Progenitor cell of endocrine pancreas (in vitro differentiated cells): ENCODE data around the gene USP6NL. TPM values are rescaled to one million over a fixed set of nuclear protein-coding genes. Genes with fewer than 3 reads are reported as not detected.
"Not testable (repeated sequence)": the region's sequence is repeated elsewhere in the genome, so short reads cannot be mapped to it uniquely, and the experiment has no call there.

Source experiments
- DNase-seq: peaks from one replicate; pipeline ENCODE4 v3.0.0; 2021; ENCODE audit warnings: low spot score; ENCODE audit not compliant: unreplicated experiment
- H3K27ac Mint-ChIP-seq: 2 replicates; pipeline ENCODE4 v1.8.0; 2021; ENCODE audit warnings: mild to moderate bottlenecking, moderate library complexity, mixed read lengths
- H3K27me3 Mint-ChIP-seq: 2 replicates; pipeline ENCODE4 v1.8.0; 2021; ENCODE audit warnings: mixed read lengths
- H3K36me3 Mint-ChIP-seq: 2 replicates; pipeline ENCODE4 v1.8.0; 2022; ENCODE audit warnings: mixed read lengths; ENCODE audit not compliant: insufficient read depth
- H3K4me1 Mint-ChIP-seq: 2 replicates; pipeline ENCODE4 v1.8.0; 2021; ENCODE audit warnings: low read depth, mixed read lengths
- H3K4me3 Mint-ChIP-seq: 2 replicates; pipeline ENCODE4 v1.8.0; 2021; ENCODE audit warnings: low read depth, mild to moderate bottlenecking, moderate library complexity, mixed read lengths
- H3K9me3 Mint-ChIP-seq: 2 replicates; pipeline ENCODE4 v1.8.0; 2021; ENCODE audit warnings: low read depth, mixed read lengths
- total RNA-seq: library from RNA; stranded (reverse); gene quantifications from 2 replicates; pipeline ENCODE4 v1.2.1, GENCODE V29; 2021
- TF ChIP-seq, protein P1 (sequence below): fragments of 200-600 bp; sonication (generic); IDR thresholded peaks from one replicate; pipeline ENCODE4 v1.5.0; 2021; ENCODE audit warnings: antibody characterized with exemption, mild to moderate bottlenecking; ENCODE audit not compliant: unreplicated experiment

Gene USP6NL
- total RNA-seq, 1 donor from 2014 or later, result 37.3 TPM

DNA sequence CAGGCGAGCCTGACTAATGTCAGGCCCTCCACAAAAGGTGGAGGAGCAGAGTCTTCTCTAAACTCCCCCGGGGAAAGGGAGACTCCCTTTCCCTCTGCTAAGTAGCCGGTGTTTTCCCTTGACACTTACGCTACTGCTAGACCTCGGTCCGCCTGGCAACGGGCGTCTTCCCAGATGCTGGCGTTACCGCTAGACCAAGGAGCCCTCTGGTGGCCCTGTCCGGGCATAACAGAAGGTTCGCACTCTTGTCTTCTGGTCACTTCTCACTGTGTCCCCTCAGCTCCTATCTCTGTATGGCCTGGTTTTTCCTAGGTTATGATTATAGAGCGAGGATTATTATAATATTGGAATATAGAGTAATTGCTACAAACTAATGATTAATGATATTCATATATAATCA lies 116.5 kb downstream of the USP6NL start:
- peaks cover 15% of the 10 kb centered on the region for H3K36me3 Mint-ChIP-seq
- TF ChIP-seq, protein P1, sequence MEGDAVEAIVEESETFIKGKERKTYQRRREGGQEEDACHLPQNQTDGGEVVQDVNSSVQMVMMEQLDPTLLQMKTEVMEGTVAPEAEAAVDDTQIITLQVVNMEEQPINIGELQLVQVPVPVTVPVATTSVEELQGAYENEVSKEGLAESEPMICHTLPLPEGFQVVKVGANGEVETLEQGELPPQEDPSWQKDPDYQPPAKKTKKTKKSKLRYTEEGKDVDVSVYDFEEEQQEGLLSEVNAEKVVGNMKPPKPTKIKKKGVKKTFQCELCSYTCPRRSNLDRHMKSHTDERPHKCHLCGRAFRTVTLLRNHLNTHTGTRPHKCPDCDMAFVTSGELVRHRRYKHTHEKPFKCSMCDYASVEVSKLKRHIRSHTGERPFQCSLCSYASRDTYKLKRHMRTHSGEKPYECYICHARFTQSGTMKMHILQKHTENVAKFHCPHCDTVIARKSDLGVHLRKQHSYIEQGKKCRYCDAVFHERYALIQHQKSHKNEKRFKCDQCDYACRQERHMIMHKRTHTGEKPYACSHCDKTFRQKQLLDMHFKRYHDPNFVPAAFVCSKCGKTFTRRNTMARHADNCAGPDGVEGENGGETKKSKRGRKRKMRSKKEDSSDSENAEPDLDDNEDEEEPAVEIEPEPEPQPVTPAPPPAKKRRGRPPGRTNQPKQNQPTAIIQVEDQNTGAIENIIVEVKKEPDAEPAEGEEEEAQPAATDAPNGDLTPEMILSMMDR, result peak; percentile 52
- H3K4me3 Mint-ChIP-seq, H3K27me3 Mint-ChIP-seq, H3K9me3 Mint-ChIP-seq, H3K4me1 Mint-ChIP-seq, H3K27ac Mint-ChIP-seq: not testable (repeated sequence)
- peak; percentile 20 for DNase-seq

DNA sequence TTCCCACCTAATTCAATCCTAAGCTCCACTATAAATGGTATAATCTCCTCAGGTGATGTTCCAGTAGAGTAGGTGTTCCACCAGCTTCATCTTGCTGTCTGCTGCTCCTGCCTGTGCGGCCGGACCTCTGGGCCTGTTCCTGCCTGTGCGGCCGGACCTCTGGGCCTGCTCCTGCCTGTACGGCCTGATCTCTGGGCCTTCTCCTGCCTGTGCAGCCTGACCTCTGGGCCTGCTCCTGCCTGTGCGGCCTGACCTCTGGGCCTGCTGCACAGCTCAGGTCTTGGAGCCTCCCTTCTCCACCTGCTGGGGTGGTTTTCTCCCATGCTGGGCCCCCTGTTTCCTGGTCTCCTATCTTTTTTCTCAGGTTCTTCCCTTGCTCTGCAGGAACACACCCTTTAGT lies 117.8 kb downstream of the USP6NL start:
- Mint-ChIP-seq H3K4me1 (peaks cover 2% of the 10 kb centered on the region), H3K36me3 (peaks cover 14% of the 10 kb centered on the region), H3K9me3 (no peaks in the 10 kb centered on the region), H3K4me3 (no peak overlapping the region), H3K27ac (no peak overlapping the region), H3K27me3 (no peaks in the 10 kb centered on the region)
- TF ChIP-seq, protein P1, result no peak
- DNase-seq, result no peak

DNA sequence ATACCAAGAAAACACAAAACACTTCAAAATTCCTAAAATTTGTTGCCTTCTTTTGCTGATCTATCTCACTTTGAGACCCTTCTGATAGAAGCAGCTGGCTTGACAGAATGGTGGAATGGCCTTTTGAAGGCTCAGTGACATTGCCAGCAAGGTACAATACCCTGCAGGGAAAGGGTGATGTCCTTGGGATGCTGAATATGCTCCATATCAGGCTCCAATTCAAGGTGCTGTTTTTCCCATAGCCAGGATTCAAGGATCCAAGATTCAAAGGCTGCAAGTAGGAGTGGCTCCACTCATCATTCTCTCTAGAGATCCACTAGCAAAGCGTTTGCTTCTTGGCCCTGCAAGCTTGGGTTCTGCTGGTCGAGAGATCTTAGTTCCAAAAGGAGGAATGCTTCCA lies 120.4 kb downstream of the USP6NL start:
- H3K27me3 Mint-ChIP-seq, result no peaks in the 10 kb centered on the region
- H3K9me3 Mint-ChIP-seq, result no peaks in the 10 kb centered on the region
- TF ChIP-seq, protein P1, result no peak
- DNase-seq, result no peak
- H3K27ac Mint-ChIP-seq, result no peak overlapping the region
- peaks cover 14% of the 10 kb centered on the region for H3K36me3 Mint-ChIP-seq
- H3K4me1 Mint-ChIP-seq, result peaks cover 2% of the 10 kb centered on the region
- no peak overlapping the region for H3K4me3 Mint-ChIP-seq

DNA sequence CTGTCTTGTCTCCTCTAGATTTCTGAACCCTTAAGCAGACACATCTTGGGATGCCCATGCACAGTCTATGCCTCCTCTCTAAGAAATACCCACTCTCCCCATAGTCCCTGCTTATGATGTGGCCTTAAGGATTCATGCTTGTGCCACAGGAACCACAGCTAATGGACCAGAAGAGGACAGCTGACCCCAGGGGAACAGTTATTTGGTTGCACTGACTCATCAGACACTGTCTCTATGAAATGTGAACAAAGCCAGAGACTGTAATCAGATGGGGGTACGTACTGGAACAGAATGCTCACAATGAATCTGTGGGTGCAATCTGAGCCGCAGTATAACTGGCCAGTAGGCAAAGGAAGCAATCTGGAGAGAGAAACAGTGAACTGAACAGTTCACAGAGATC lies 121.9 kb downstream of the USP6NL start:
- Mint-ChIP-seq H3K4me3 (no peak overlapping the region), H3K9me3 (no peaks in the 10 kb centered on the region), H3K27me3 (no peaks in the 10 kb centered on the region), H3K36me3 (peaks cover 14% of the 10 kb centered on the region), H3K27ac (no peak overlapping the region), H3K4me1 (peaks cover 2% of the 10 kb centered on the region)
- TF ChIP-seq, protein P1, result no peak
- DNase-seq, result no peak

GRCh38 chr10:11488126-11488525 lies 123.3 kb downstream of the USP6NL start:
- Mint-ChIP-seq H3K9me3 (no peaks in the 10 kb centered on the region), H3K4me1 (no peaks in the 10 kb centered on the region), H3K27me3 (no peaks in the 10 kb centered on the region), H3K36me3 (peaks cover 14% of the 10 kb centered on the region), H3K4me3 (no peak overlapping the region), H3K27ac (no peak overlapping the region)
- no peak for DNase-seq
- TF ChIP-seq, protein P1, result no peak
